Mesenchymal stem cell (in vitro differentiated cells and primary cell): Measurements from ENCODE around the gene RBM43.
"Not testable (repeated sequence)": the region's sequence is repeated elsewhere in the genome, so short reads cannot be mapped to it uniquely, and the experiment has no call there.

ENCODE experiments used
- DNase-seq: peaks from one replicate; pipeline ENCODE4 v3.0.0-alpha.2; 2013
- H2AFZ ChIP-seq: one replicate; pipeline ENCODE4 v1.6.1; 2013; ENCODE audit warnings: low read depth, mild to moderate bottlenecking, control low read depth, inconsistent platforms, low read length, moderate library complexity
- H2AK5ac ChIP-seq: 2 replicates; pipeline ENCODE4 v1.6.1; 2013; ENCODE audit warnings: low read length, moderate library complexity, mild to moderate bottlenecking, inconsistent platforms; ENCODE audit not compliant: severe bottlenecking
- H2BK120ac ChIP-seq: one replicate; pipeline ENCODE4 v1.6.1; 2013; ENCODE audit warnings: low read depth, mild to moderate bottlenecking, inconsistent platforms, low read length, moderate library complexity
- H2BK12ac ChIP-seq, 2 experiments: one replicate each; pipeline ENCODE4 v1.6.1; 2013; ENCODE audit warnings: inconsistent platforms in 2 of 2, low read length in 2 of 2, mild to moderate bottlenecking in 2 of 2, moderate library complexity in 2 of 2, control low read depth in 1 of 2
- H2BK15ac ChIP-seq: one replicate; pipeline ENCODE4 v1.6.1; 2013; ENCODE audit warnings: mild to moderate bottlenecking, low read depth, inconsistent platforms; ENCODE audit not compliant: poor library complexity, severe bottlenecking
- H2BK5ac ChIP-seq: 2 replicates; pipeline ENCODE4 v1.6.1; 2013; ENCODE audit warnings: low read depth, mild to moderate bottlenecking, low read length, control low read depth, inconsistent platforms; ENCODE audit not compliant: poor library complexity, severe bottlenecking
- H3K14ac ChIP-seq, 2 experiments: one replicate each; pipeline ENCODE4 v1.6.1; 2013; ENCODE audit warnings: inconsistent platforms in 2 of 2, low read length in 2 of 2, control low read depth in 1 of 2, mild to moderate bottlenecking in 1 of 2, moderate library complexity in 1 of 2
- H3K18ac ChIP-seq, 2 experiments: one replicate each; pipeline ENCODE4 v1.6.1; 2013; ENCODE audit warnings: inconsistent platforms in 2 of 2, low read length in 2 of 2, control low read depth in 1 of 2, low read depth in 1 of 2, mild to moderate bottlenecking in 1 of 2
- H3K23ac ChIP-seq, 2 experiments: one replicate each; pipeline ENCODE4 v1.6.1; 2013; ENCODE audit warnings: inconsistent platforms in 2 of 2, low read length in 2 of 2, mild to moderate bottlenecking in 2 of 2, moderate library complexity in 2 of 2, control low read depth in 1 of 2
- H3K27ac ChIP-seq: 2 replicates; pipeline ENCODE4 v1.5.1; 2013; ENCODE audit warnings: mild to moderate bottlenecking, moderate library complexity, low read length, control low read depth, inconsistent platforms; ENCODE audit not compliant: poor library complexity, severe bottlenecking
- H3K27me3 ChIP-seq, 2 experiments: 2 replicates each; pipeline versions ENCODE4 v1.6.1 to v1.7.0; 2013; ENCODE audit warnings: low read length in 2 of 2, mild to moderate bottlenecking in 2 of 2, moderate library complexity in 2 of 2, control low read depth in 1 of 2, inconsistent platforms in 1 of 2; ENCODE audit not compliant: control insufficient read depth in 1 of 2, insufficient read depth in 1 of 2
- H3K36me3 ChIP-seq, 2 experiments: 2 replicates each; pipeline versions ENCODE4 v1.6.1 to v1.7.0; 2013; ENCODE audit warnings: low read length in 2 of 2, control low read depth in 1 of 2, inconsistent platforms in 1 of 2, low read depth in 1 of 2, mild to moderate bottlenecking in 1 of 2; ENCODE audit not compliant: insufficient read depth in 2 of 2, control insufficient read depth in 1 of 2
- H3K4ac ChIP-seq, 2 experiments: one replicate each; pipeline ENCODE4 v1.6.1; 2013; ENCODE audit warnings: inconsistent platforms in 2 of 2, low read length in 2 of 2, mild to moderate bottlenecking in 2 of 2, moderate library complexity in 2 of 2, control low read depth in 1 of 2, low read depth in 1 of 2
- H3K4me1 ChIP-seq: 2 replicates; pipeline ENCODE4 v1.6.1; 2013; ENCODE audit warnings: low read depth, low read length, control low read depth; ENCODE audit not compliant: control insufficient read depth, insufficient read depth
- H3K4me2 ChIP-seq: 2 replicates; pipeline ENCODE4 v1.6.1; 2013; ENCODE audit warnings: low read length, mild to moderate bottlenecking, inconsistent platforms; ENCODE audit not compliant: poor library complexity, severe bottlenecking
- H3K4me3 ChIP-seq, 2 experiments: 2 replicates each; pipeline versions ENCODE4 v1.5.1 to v1.7.0; 2013; ENCODE audit warnings: low read length in 2 of 2, mild to moderate bottlenecking in 2 of 2, control low read depth in 1 of 2, low read depth in 1 of 2; ENCODE audit not compliant: insufficient read depth in 1 of 2
- H3K79me1 ChIP-seq: replicated peaks from 2 replicates; pipeline ENCODE4 v1.6.1; 2013; ENCODE audit warnings: mild to moderate bottlenecking, control low read depth, low read length, inconsistent platforms; ENCODE audit not compliant: poor library complexity, severe bottlenecking
- H3K9ac ChIP-seq: 2 replicates; pipeline ENCODE4 v1.7.0; 2013; ENCODE audit warnings: mild to moderate bottlenecking, low read length, moderate library complexity
- H3K9me3 ChIP-seq: 2 replicates; pipeline ENCODE4 v1.7.0; 2013; ENCODE audit warnings: mild to moderate bottlenecking, low read length; ENCODE audit not compliant: control insufficient read depth
- H4K8ac ChIP-seq: one replicate; pipeline ENCODE4 v1.6.1; 2013; ENCODE audit warnings: inconsistent platforms, mild to moderate bottlenecking, low read length, moderate library complexity
- H4K91ac ChIP-seq: one replicate; pipeline ENCODE4 v1.6.1; 2013; ENCODE audit warnings: mild to moderate bottlenecking, low read length, inconsistent platforms
- WGBS: methylation state at CpG from one replicate; pipeline ENCODE4 v1.1.7; 2013; ENCODE audit warnings: mixed read lengths; 5-methylcytosine and 5-hydroxymethylcytosine counted together

The RBM43 gene

GRCh38 chr2:151239624-151240023 is 22.0 kb downstream of the RBM43 start:
- Histone ChIP-seq H3K9me3 (no peaks in the 10 kb centered on the region), H3K4me1 (no peaks in the 10 kb centered on the region), H2BK5ac (no peak overlapping the region), H3K36me3 (no peaks in the 10 kb centered on the region), H2BK12ac (no peak overlapping the region), H4K8ac (no peak overlapping the region), H2BK15ac (no peak overlapping the region), H3K79me1 (no peaks in the 10 kb centered on the region), H2BK120ac (no peak overlapping the region), H3K27me3 (no peaks in the 10 kb centered on the region), H3K18ac (no peak overlapping the region), H3K23ac (no peak overlapping the region), H4K91ac (no peak overlapping the region), H3K27ac (no peak overlapping the region), H3K4ac (no peak overlapping the region), H3K14ac (no peak overlapping the region), H2AK5ac (no peak overlapping the region), H3K4me2 (no peak overlapping the region), H2AFZ (no peak overlapping the region), H3K4me3 (no peak overlapping the region), H3K9ac (peak overlapping the region; percentile 68)
- no peak for DNase-seq
- WGBS = 99% methylated on average over 7 of the region's 9 CpGs

GRCh38 chr2:151238527-151239487 is 22.9 kb downstream of the RBM43 start:
- H2BK12ac ChIP-seq = no peak overlapping the region
- peak overlapping the region; percentile 48 for H2BK15ac ChIP-seq
- peak overlapping the region; percentile 68 for H3K9ac ChIP-seq
- H2AK5ac ChIP-seq = no peak overlapping the region
- no peaks in the 10 kb centered on the region for H3K9me3 ChIP-seq
- H3K18ac ChIP-seq = no peak overlapping the region
- H3K79me1 ChIP-seq = no peaks in the 10 kb centered on the region
- no peaks in the 10 kb centered on the region for H3K4me1 ChIP-seq
- H3K27ac ChIP-seq = no peak overlapping the region
- H3K4me3 ChIP-seq = no peak overlapping the region
- DNase-seq = peak; percentile 85
- H3K23ac ChIP-seq = no peak overlapping the region
- H2AFZ ChIP-seq = no peak overlapping the region
- no peaks in the 10 kb centered on the region for H3K27me3 ChIP-seq
- no peak overlapping the region for H4K91ac ChIP-seq
- no peak overlapping the region for H2BK120ac ChIP-seq
- H2BK5ac ChIP-seq = no peak overlapping the region
- no peak overlapping the region for H3K4ac ChIP-seq
- H3K36me3 ChIP-seq = no peaks in the 10 kb centered on the region
- no peak overlapping the region for H3K14ac ChIP-seq
- no peak overlapping the region for H3K4me2 ChIP-seq
- WGBS = 18% methylated on average over 4 of the region's 6 CpGs
- no peak overlapping the region for H4K8ac ChIP-seq

- Histone ChIP-seq H4K8ac (peak overlapping the region; percentile 37), H3K18ac (peak overlapping the region in 1 of 2 experiments; percentile 12), H3K36me3 (no peaks in the 10 kb centered on the region), H3K4me3 (no peak overlapping the region), H3K4ac (no peak overlapping the region), H3K23ac (no peak overlapping the region), H2BK12ac (peak overlapping the region in 1 of 2 experiments; percentile 20), H2BK5ac (no peak overlapping the region), H3K14ac (no peak overlapping the region), H2AFZ (no peak overlapping the region), H3K4me2 (no peak overlapping the region), H3K79me1 (no peaks in the 10 kb centered on the region), H3K4me1 (no peaks in the 10 kb centered on the region), H2BK15ac (no peak overlapping the region), H3K9ac (peak overlapping the region; percentile 68), H3K27ac (no peak overlapping the region), H3K27me3 (no peaks in the 10 kb centered on the region), H3K9me3 (peaks cover 3% of the 10 kb centered on the region), H2BK120ac (no peak overlapping the region), H4K91ac (no peak overlapping the region), H2AK5ac (no peak overlapping the region)
- DNase-seq = peak; percentile 45
- 75% methylated on average over 4 of the region's 4 CpGs for WGBS
These were observed 24.1 kb downstream of the RBM43 start for GRCh38 chr2:151237422-151238025.

GRCh38 chr2:151233760-151234159 is 27.9 kb downstream of the RBM43 start:
- not testable (repeated sequence) for H3K27me3 ChIP-seq, H3K36me3 ChIP-seq, H3K27ac ChIP-seq, H2AFZ ChIP-seq, H2BK15ac ChIP-seq, H3K9ac ChIP-seq, H2BK12ac ChIP-seq, H3K4me2 ChIP-seq, H4K91ac ChIP-seq, H2AK5ac ChIP-seq, H2BK5ac ChIP-seq, H3K23ac ChIP-seq, H3K4me3 ChIP-seq, H4K8ac ChIP-seq, H3K14ac ChIP-seq, H2BK120ac ChIP-seq, H3K79me1 ChIP-seq, H3K4ac ChIP-seq, H3K9me3 ChIP-seq, DNase-seq, H3K18ac ChIP-seq, H3K4me1 ChIP-seq
- WGBS = 100% methylated on average over 1 of the region's 3 CpGs
